ENCODE results near the gene TAGLN. TPM values are rescaled to one million over a fixed set of nuclear protein-coding genes. Genes with fewer than 3 reads are reported as not detected.

TAGLN gene
- total RNA-seq, 1 experiment from 2014 or later: 71.5 TPM

- CTCF ChIA-PET: interaction anchor here (0.7 to 1.3 kb wide), 2 partner anchors 12 to 42 kb away, joined by 4 to 5 read pairs; partner anchors contain the start of gene PAFAH1B2
- POLR2A ChIA-PET: no interaction called here
- ATAC-seq: no peak
- peaks cover 3% of the 10 kb centered on the region for H3K27me3 Mint-ChIP-seq (ENCODE audit: low read depth)
- H3K4me3 Mint-ChIP-seq: no peak overlapping the region
- peaks cover 3% of the 10 kb centered on the region for H3K4me1 Mint-ChIP-seq
- H3K27ac Mint-ChIP-seq: no peak overlapping the region
- H3K9me3 Mint-ChIP-seq: no peaks in the 10 kb centered on the region
- TF ChIP-seq IRF2 (CRISPR knock-in tag; IDR thresholded peaks at IDR 0.05; ENCODE audit: borderline replicate concordance, low read depth) (no peak), TEAD4 (CRISPR knock-in tag; IDR thresholded peaks at IDR 0.05) (no peak), TP53 (CRISPR knock-in tag; IDR thresholded peaks at IDR 0.05) (no peak), E2F4 (CRISPR knock-in tag; IDR thresholded peaks at IDR 0.05; ENCODE audit: borderline replicate concordance, low read depth) (no peak), ERG (CRISPR knock-in tag; IDR thresholded peaks at IDR 0.05) (no peak), PRRX2 (CRISPR knock-in tag; IDR thresholded peaks at IDR 0.05) (no peak), TCF7 (CRISPR knock-in tag; IDR thresholded peaks at IDR 0.05; ENCODE audit: low read depth) (no peak), GTF2I (CRISPR knock-in tag; conservative IDR thresholded peaks at IDR 0.05) (no peak), GRHL2 (CRISPR knock-in tag; IDR thresholded peaks at IDR 0.05; ENCODE audit: insufficient replicate concordance, severe bottlenecking) (no peak), NFYB (CRISPR knock-in tag; conservative IDR thresholded peaks at IDR 0.05; ENCODE audit: low read depth) (no peak)
- TF ChIP-seq, protein P1, sequence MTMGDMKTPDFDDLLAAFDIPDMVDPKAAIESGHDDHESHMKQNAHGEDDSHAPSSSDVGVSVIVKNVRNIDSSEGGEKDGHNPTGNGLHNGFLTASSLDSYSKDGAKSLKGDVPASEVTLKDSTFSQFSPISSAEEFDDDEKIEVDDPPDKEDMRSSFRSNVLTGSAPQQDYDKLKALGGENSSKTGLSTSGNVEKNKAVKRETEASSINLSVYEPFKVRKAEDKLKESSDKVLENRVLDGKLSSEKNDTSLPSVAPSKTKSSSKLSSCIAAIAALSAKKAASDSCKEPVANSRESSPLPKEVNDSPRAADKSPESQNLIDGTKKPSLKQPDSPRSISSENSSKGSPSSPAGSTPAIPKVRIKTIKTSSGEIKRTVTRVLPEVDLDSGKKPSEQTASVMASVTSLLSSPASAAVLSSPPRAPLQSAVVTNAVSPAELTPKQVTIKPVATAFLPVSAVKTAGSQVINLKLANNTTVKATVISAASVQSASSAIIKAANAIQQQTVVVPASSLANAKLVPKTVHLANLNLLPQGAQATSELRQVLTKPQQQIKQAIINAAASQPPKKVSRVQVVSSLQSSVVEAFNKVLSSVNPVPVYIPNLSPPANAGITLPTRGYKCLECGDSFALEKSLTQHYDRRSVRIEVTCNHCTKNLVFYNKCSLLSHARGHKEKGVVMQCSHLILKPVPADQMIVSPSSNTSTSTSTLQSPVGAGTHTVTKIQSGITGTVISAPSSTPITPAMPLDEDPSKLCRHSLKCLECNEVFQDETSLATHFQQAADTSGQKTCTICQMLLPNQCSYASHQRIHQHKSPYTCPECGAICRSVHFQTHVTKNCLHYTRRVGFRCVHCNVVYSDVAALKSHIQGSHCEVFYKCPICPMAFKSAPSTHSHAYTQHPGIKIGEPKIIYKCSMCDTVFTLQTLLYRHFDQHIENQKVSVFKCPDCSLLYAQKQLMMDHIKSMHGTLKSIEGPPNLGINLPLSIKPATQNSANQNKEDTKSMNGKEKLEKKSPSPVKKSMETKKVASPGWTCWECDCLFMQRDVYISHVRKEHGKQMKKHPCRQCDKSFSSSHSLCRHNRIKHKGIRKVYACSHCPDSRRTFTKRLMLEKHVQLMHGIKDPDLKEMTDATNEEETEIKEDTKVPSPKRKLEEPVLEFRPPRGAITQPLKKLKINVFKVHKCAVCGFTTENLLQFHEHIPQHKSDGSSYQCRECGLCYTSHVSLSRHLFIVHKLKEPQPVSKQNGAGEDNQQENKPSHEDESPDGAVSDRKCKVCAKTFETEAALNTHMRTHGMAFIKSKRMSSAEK (CRISPR knock-in tag; IDR thresholded peaks at IDR 0.05; ENCODE audit: borderline replicate concordance): no peak
- peaks cover 7% of the 10 kb centered on the region; the same call in 1 of the 2 replicates for H3K36me3 Mint-ChIP-seq
- no peak for DNase-seq (ENCODE audit: low spot score)
Observed at GRCh38 chr11:117185736-117186430, 13.3 kb upstream of the TAGLN start.

DNA sequence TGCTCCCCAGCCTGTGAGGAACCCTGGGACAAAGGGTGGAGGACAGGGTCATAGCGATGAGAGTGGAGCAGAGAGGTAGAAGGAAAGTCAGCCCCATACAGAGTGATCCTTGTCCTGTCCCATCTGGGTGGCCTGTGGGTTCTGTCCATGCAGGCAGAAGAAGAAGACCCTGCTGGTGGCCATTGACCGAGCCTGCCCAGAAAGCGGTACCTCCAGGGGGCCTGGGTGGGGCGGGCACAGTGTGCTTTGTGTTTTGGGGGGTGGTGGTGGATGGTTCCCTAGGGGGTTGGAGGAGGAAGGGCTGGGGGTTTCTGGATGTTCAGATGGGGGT is 12.8 kb upstream of the TAGLN start:
- peaks cover 7% of the 10 kb centered on the region; the same call in 1 of the 2 replicates for H3K36me3 Mint-ChIP-seq
- H3K27me3 Mint-ChIP-seq (ENCODE audit: low read depth): no peaks in the 10 kb centered on the region
- no peaks in the 10 kb centered on the region for H3K4me1 Mint-ChIP-seq
- H3K27ac Mint-ChIP-seq: no peak overlapping the region
- no peak overlapping the region for H3K4me3 Mint-ChIP-seq
- CTCF ChIA-PET: no interaction called here
- no peak for DNase-seq (ENCODE audit: low spot score)
- no peak for ATAC-seq
- no peaks in the 10 kb centered on the region for H3K9me3 Mint-ChIP-seq
- POLR2A ChIA-PET: no interaction called here
- TF ChIP-seq CBFB (CRISPR knock-in tag; IDR thresholded peaks at IDR 0.05; ENCODE audit: low read depth) (no peak), KAT7 (CRISPR knock-in tag; IDR thresholded peaks at IDR 0.05; ENCODE audit: borderline replicate concordance) (no peak), CREM (CRISPR knock-in tag; IDR thresholded peaks at IDR 0.05) (no peak), ATF3 (CRISPR knock-in tag; conservative IDR thresholded peaks at IDR 0.05) (no peak), ARID4B (CRISPR knock-in tag; IDR thresholded peaks at IDR 0.05; ENCODE audit: borderline replicate concordance) (no peak)
- TF ChIP-seq, protein P2, sequence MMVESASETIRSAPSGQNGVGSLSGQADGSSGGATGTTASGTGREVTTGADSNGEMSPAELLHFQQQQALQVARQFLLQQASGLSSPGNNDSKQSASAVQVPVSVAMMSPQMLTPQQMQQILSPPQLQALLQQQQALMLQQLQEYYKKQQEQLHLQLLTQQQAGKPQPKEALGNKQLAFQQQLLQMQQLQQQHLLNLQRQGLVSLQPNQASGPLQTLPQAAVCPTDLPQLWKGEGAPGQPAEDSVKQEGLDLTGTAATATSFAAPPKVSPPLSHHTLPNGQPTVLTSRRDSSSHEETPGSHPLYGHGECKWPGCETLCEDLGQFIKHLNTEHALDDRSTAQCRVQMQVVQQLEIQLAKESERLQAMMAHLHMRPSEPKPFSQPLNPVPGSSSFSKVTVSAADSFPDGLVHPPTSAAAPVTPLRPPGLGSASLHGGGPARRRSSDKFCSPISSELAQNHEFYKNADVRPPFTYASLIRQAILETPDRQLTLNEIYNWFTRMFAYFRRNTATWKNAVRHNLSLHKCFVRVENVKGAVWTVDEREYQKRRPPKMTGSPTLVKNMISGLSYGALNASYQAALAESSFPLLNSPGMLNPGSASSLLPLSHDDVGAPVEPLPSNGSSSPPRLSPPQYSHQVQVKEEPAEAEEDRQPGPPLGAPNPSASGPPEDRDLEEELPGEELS (CRISPR knock-in tag; IDR thresholded peaks at IDR 0.05): no peak
- TF ChIP-seq, protein P3, sequence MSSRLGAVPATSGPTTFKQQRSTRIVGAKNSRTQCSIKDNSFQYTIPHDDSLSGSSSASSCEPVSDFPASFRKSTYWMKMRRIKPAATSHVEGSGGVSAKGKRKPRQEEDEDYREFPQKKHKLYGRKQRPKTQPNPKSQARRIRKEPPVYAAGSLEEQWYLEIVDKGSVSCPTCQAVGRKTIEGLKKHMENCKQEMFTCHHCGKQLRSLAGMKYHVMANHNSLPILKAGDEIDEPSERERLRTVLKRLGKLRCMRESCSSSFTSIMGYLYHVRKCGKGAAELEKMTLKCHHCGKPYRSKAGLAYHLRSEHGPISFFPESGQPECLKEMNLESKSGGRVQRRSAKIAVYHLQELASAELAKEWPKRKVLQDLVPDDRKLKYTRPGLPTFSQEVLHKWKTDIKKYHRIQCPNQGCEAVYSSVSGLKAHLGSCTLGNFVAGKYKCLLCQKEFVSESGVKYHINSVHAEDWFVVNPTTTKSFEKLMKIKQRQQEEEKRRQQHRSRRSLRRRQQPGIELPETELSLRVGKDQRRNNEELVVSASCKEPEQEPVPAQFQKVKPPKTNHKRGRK (CRISPR knock-in tag; IDR thresholded peaks at IDR 0.05; ENCODE audit: borderline replicate concordance): no peak

Data from WTC11 (cell line).